IPS-18a (cell line): ENCODE measurements around the gene OAS1.

Experiments
- H3K27ac ChIP-seq: one replicate; pipeline ENCODE4 v1.5.1; 2013; ENCODE audit warnings: low read length
- H3K27me3 ChIP-seq: one replicate; pipeline ENCODE4 v1.6.1; 2013; ENCODE audit warnings: mild to moderate bottlenecking, low read length; ENCODE audit not compliant: control insufficient read depth, insufficient read depth
- H3K36me3 ChIP-seq: one replicate; pipeline ENCODE4 v1.6.1; 2013; ENCODE audit warnings: low read depth, low read length; ENCODE audit not compliant: control insufficient read depth
- H3K4me1 ChIP-seq: one replicate; pipeline ENCODE4 v1.6.1; 2013; ENCODE audit warnings: low read depth, low read length; ENCODE audit not compliant: control insufficient read depth
- H3K4me3 ChIP-seq: one replicate; pipeline ENCODE4 v1.5.1; 2013; ENCODE audit warnings: low read length
- H3K9ac ChIP-seq: one replicate; pipeline ENCODE4 v1.6.1; 2013; ENCODE audit warnings: mild to moderate bottlenecking, low read length, moderate library complexity
- H3K9me3 ChIP-seq: one replicate; pipeline ENCODE4 v1.6.1; 2013; ENCODE audit warnings: low read depth, low read length; ENCODE audit not compliant: control insufficient read depth

OAS1 gene

DNA sequence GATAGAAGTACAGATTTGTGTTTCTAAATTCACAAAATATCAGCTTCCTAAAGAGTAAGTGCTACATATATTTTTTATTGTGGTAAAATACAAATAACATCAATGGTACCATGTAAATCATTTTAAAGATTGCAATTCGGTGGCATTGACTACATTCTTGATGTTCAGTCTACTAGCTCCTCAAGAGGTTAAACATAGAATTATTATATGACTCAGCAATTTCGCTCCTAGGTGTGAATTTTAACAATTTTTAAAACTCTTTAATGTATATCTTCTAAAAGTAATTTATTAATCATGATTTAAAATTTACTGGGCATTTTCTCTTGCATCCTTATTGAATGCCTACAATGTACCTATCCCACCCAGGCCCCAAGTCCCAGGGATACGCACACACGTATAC lies 29.8 kb upstream of the OAS1 start:
- no peak overlapping the region for H3K4me3 ChIP-seq
- no peak overlapping the region for H3K9ac ChIP-seq
- no peaks in the 10 kb centered on the region for H3K36me3 ChIP-seq
- H3K9me3 ChIP-seq, result no peaks in the 10 kb centered on the region
- H3K27me3 ChIP-seq, result no peaks in the 10 kb centered on the region
- H3K4me1 ChIP-seq, result no peaks in the 10 kb centered on the region
- H3K27ac ChIP-seq, result no peak overlapping the region

DNA sequence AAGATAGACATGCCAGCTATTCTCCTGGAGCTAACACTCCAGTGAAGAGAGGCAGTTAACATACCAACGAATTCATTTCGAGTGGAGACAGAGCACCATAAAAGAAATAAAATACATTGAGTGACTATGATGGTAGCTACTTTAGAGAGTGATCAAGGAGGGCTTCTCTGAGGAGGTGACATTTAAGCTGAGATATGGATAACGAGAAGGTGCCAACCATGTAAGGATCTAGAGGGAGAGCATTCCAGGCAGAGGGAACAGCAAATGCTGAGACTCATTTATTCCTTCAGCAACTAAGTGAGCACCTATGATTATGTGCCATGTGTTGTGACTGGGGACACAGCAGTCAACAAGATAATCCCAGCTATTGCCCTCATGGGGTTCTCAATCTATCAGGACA lies 28.3 kb upstream of the OAS1 start:
- Histone ChIP-seq H3K27me3 (no peaks in the 10 kb centered on the region), H3K27ac (no peak overlapping the region), H3K4me3 (no peak overlapping the region), H3K9ac (no peak overlapping the region), H3K4me1 (no peaks in the 10 kb centered on the region), H3K9me3 (no peaks in the 10 kb centered on the region), H3K36me3 (no peaks in the 10 kb centered on the region)

DNA sequence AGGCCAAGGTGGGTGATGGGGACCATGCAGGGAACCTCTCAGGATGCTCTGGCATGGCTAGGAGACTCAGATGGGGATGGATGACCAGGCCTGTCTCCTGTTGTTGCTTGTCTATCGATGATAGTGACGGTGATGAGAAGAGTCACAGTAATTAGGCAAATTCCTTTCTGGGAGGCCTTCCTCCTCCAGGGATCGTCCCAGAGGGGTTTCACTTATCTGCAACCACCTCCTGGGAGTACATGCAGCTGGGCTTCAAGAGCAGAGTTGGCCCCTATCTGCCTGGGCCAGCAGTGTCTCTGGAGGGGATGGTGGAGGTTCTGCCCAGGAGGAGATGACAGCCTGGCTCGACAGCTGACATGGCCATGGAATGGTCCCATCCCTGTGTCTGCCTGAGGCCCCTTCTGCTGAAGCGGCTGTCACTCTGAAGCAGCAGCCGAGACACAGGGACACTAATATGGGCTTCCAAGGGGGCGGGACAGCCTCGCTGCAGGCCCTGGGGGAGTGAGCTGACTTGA lies 27.5 kb upstream of the OAS1 start:
- no peak overlapping the region for H3K27ac ChIP-seq
- no peaks in the 10 kb centered on the region for H3K27me3 ChIP-seq
- H3K9me3 ChIP-seq, result no peaks in the 10 kb centered on the region
- no peaks in the 10 kb centered on the region for H3K4me1 ChIP-seq
- H3K4me3 ChIP-seq, result no peak overlapping the region
- no peaks in the 10 kb centered on the region for H3K36me3 ChIP-seq
- no peak overlapping the region for H3K9ac ChIP-seq

DNA sequence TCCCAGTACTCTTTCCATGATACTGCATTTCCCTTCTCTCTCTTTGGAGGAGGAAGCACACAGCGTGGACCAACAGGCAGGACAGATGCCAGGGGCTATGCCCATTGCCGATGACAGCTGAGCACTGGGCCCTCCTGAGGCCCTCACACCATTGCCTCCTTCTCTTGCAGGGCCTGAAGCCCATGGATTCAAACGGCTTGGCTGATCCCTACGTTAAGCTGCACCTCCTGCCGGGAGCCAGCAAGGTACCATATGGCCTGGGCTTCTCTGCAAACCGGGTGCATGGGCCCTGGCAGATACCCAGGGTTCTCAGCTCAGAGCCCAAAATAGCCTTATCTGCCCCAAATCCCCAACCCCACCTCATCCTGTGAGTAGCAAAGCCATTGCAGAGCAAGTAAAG lies 25.2 kb upstream of the OAS1 start:
- no peak overlapping the region for H3K27ac ChIP-seq
- no peak overlapping the region for H3K4me3 ChIP-seq
- H3K27me3 ChIP-seq, result no peaks in the 10 kb centered on the region
- no peaks in the 10 kb centered on the region for H3K36me3 ChIP-seq
- H3K4me1 ChIP-seq, result no peaks in the 10 kb centered on the region
- H3K9ac ChIP-seq, result no peak overlapping the region
- peaks cover 3% of the 10 kb centered on the region for H3K9me3 ChIP-seq

DNA sequence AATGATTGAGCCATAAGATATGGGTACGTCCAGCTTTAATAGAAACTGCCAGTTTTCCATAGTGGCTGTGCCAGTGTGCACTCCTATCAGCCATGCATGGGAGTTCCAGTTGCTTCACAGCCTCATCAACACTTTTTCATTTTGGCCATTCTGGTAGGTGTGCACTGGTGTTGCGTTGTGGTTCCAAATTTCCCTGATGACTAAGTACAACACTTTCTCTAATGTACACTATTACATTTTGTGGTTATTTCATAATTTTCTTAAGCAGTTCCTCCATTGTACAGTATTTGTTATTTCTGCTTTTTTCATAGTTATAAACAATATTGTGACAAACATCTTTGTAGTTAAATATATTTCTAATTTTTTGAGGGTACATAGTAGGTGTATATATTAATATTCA lies 21.5 kb upstream of the OAS1 start:
- H3K9ac ChIP-seq, result no peak overlapping the region
- H3K9me3 ChIP-seq, result peaks cover 3% of the 10 kb centered on the region
- H3K4me1 ChIP-seq, result no peaks in the 10 kb centered on the region
- H3K27me3 ChIP-seq, result no peaks in the 10 kb centered on the region
- no peaks in the 10 kb centered on the region for H3K36me3 ChIP-seq
- H3K4me3 ChIP-seq, result no peak overlapping the region
- H3K27ac ChIP-seq, result no peak overlapping the region

DNA sequence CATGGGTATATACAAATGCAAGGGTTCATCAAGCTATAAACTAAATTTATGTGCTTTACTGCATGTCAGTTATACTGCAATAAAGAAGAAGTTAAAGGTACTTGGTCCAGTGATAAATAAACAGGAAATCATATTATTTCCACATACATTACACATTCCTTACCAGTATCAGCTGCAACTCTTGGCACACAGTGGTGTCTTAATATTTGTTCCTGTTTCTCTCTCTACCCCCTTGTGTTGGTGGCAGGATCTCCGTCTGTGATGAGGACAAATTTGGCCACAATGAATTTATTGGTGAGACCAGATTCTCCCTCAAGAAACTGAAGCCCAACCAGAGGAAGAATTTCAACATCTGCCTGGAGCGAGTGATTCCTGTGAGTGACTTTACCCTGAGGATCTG lies 19.2 kb upstream of the OAS1 start:
- H3K27me3 ChIP-seq, result no peaks in the 10 kb centered on the region
- no peaks in the 10 kb centered on the region for H3K4me1 ChIP-seq
- no peaks in the 10 kb centered on the region for H3K36me3 ChIP-seq
- peaks cover 3% of the 10 kb centered on the region for H3K9me3 ChIP-seq
- no peak overlapping the region for H3K9ac ChIP-seq
- no peak overlapping the region for H3K4me3 ChIP-seq
- no peak overlapping the region for H3K27ac ChIP-seq

DNA sequence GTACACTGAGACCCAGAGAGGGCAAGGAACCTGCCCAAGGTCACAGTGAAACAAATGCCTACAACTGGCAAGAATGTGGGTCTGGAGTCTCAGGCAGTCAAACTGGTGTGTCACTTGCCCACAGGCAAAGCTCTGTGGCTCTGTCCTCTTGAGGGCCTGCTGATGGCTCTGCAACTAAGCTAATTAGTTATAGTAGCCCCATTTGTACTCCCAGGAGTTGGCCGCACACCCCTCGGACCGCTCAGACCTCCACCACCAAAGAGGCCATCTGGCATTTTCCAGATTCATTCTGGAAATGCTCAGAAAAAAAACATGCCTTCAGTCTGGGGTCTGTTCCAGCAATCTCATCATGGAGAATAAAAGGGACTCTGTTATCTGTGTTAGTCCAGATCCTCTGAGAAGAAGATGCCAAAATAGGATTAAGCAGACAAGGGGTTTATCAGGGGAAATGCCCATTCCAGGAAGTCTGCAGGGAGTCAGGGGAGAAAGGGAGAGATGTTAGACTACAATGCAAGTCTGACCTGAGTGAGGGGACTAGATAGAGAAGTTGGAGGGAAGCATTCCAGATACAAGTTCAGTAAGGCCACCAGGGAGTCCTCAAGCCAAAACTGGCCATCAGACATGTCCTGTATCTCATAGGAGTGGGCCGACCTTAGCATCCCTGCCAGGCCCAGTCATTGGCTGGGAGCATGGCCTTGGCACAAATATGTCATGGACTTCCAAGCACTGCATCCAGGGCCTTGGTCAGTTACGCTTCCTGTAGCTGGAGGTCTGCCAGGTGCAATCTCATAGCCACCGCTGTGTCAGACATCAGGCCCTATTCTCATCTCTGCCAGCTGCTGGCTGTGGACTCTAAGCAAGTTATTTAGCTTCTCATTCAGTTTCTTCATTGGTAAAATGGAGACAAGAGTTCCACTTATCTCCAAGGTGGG lies 15.4 kb upstream of the OAS1 start:
- Histone ChIP-seq H3K4me3 (no peak overlapping the region), H3K9ac (no peak overlapping the region), H3K27ac (no peak overlapping the region), H3K36me3 (no peaks in the 10 kb centered on the region), H3K9me3 (no peaks in the 10 kb centered on the region), H3K27me3 (no peaks in the 10 kb centered on the region), H3K4me1 (no peaks in the 10 kb centered on the region)

DNA sequence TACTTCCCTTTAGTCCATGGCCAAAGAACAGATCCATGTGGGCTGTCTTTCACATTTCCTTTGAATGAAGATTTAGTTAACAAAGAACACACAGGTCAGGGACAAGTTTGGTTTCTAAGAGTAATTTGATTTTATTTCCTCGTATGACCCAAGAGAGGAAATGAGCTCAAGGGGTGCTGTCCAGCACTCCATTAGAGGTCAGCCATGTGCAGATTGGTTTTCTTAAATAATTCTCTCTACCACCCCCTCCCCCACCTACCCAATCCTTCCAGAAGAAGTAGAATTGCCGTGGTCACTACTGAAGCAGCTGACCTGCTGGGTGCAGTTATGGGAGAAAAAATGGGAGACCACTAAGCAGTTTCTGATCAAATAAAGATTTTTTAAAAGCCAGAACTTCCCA lies 13.9 kb upstream of the OAS1 start:
- H3K4me3 ChIP-seq, result no peak overlapping the region
- H3K9me3 ChIP-seq, result no peaks in the 10 kb centered on the region
- H3K27ac ChIP-seq, result no peak overlapping the region
- no peaks in the 10 kb centered on the region for H3K27me3 ChIP-seq
- no peaks in the 10 kb centered on the region for H3K4me1 ChIP-seq
- H3K36me3 ChIP-seq, result no peaks in the 10 kb centered on the region
- H3K9ac ChIP-seq, result no peak overlapping the region

DNA sequence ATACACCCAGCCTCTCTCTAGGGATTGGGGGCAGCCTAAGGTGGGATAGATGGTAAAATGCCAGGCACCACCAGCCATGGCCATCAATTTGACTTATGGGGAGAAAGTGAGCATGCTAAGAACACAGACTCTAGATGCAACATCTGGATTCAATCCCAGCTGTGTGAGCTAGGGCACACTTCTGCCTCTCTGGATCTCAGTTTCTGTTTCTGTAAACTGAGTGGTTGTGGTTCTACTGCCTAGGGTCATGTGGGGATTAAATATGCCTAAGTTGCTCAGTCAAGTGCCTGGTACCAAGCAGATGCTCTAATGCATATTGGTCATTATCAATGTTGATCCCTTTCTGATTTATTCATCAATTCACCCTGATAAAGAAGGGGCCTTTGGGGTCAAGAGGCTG lies 12.6 kb upstream of the OAS1 start:
- Histone ChIP-seq H3K27ac (no peak overlapping the region), H3K9me3 (no peaks in the 10 kb centered on the region), H3K4me1 (no peaks in the 10 kb centered on the region), H3K27me3 (no peaks in the 10 kb centered on the region), H3K9ac (no peak overlapping the region), H3K4me3 (no peak overlapping the region), H3K36me3 (no peaks in the 10 kb centered on the region)

DNA sequence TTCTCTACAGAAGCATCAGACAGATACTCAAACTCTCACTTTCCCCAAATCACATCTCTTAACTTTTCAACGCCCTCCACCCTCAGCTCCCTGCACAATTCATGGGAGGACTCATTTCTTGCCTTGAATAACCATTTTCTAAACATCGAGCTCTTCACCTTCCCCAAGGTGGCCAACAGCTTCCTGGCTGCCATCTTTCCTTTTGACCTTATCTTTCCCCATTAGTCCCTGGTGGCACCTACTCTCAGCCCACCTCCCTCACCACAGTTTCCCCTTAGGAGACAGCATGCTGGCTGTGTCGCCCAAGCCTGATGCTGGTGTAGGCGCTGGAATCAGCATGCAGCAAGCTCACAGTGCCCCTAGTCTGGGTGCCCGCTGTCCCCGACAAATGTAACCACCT lies 8.4 kb upstream of the OAS1 start:
- Histone ChIP-seq H3K4me1 (no peaks in the 10 kb centered on the region), H3K9ac (no peak overlapping the region), H3K27ac (no peak overlapping the region), H3K36me3 (no peaks in the 10 kb centered on the region), H3K27me3 (no peaks in the 10 kb centered on the region), H3K4me3 (no peak overlapping the region), H3K9me3 (no peaks in the 10 kb centered on the region)

DNA sequence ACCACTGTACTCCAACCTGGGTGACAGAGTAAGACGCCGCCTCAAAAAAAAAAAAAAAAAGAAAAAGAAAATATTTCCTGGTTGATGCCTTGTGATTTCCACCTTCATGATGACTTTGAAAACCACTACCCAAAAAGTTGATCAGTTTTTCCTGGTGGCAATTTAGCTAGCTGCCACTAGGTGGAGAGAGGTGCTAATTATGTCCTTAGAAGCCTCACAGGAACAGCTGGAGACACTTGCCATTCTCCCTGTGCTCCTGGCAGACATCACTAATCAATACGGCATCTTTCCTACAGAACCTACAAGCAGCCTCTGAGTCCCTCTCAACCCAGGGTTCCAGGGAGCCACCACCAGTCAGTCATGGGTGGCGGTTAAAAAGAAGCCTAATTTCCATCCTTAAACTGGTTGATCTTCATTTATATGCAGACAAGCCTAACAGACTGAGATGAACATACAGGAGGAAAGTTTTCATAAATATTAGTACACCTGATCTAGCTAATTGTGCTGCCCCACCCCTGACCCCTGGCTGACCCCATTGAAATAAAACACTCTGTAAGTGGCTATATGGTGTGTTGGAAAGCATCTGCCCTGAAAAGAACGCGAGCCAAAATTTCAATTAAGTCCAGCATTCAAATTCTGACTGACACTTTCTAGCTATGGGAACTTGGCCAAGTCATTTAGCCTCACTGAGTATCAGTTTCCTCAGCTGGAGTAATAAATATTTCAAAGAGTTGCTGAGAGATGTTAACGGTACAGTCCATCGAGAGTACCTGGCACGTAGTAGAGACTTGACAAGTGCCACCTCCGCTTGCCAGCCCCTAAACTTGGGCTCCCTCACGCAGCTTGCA lies 6.2 kb upstream of the OAS1 start:
- Histone ChIP-seq H3K4me1 (no peaks in the 10 kb centered on the region), H3K27ac (no peak overlapping the region), H3K27me3 (no peaks in the 10 kb centered on the region), H3K4me3 (no peak overlapping the region), H3K9ac (no peak overlapping the region), H3K9me3 (no peaks in the 10 kb centered on the region), H3K36me3 (no peaks in the 10 kb centered on the region)
